OCI-LY7 (cell line): ENCODE data around the gene GTF3C2. TPM values are rescaled to one million over a fixed set of nuclear protein-coding genes. Genes with fewer than 3 reads are reported as not detected.
A peak's percentile ranks its signal among the peaks of the same experiment; 100 is the strongest.

ENCODE experiments used
- BruUV-seq: library from RNA; stranded (reverse); fragments of 400-500 nt; replicated peaks from 2 replicates; lab custom pipeline; 2021; lab: Mats Ljungman, UMichigan
- CTCF ChIA-PET: fragments of 300-600 bp; sonication (Branson Sonifier 250); formaldehyde crosslinking; loops from one replicate; lab custom pipeline; 2022; ENCODE audit warnings: antibody characterized with exemption; ENCODE audit not compliant: unreplicated experiment; lab: Charles Lee
- POLR2A ChIA-PET: fragments of 300-600 bp; sonication (Branson Sonifier 250); formaldehyde crosslinking; loops from one replicate; lab custom pipeline; 2022; ENCODE audit warnings: antibody characterized with exemption; lab: Charles Lee
- DNase-seq: peaks from one replicate; pipeline ENCODE4 v3.0.0-alpha.2; 2015; ENCODE audit warnings: low spot score
- H2AFZ ChIP-seq: fragments of 200-600 bp; sonication (generic), shearing (Covaris generic); 2 replicates; pipeline ENCODE4 v1.6.1; 2014; ENCODE audit warnings: mild to moderate bottlenecking, antibody characterized with exemption, low read length, moderate library complexity
- H3K27ac ChIP-seq: fragments of 200-600 bp; sonication (generic); 2 replicates; pipeline ENCODE4 v1.5.1; 2014; ENCODE audit warnings: mixed run types, low read depth, mild to moderate bottlenecking, moderate library complexity, low read length, inconsistent platforms; ENCODE audit not compliant: poor library complexity, severe bottlenecking
- H3K36me3 ChIP-seq: fragments of 200-600 bp; sonication (generic); 2 replicates; pipeline ENCODE4 v1.6.1; 2014; ENCODE audit warnings: mild to moderate bottlenecking, antibody characterized with exemption, low read length, moderate library complexity, mixed read lengths; ENCODE audit not compliant: insufficient read depth
- H3K4me1 ChIP-seq: fragments of 200-600 bp; sonication (generic); 2 replicates; pipeline ENCODE4 v1.5.1; 2014; ENCODE audit warnings: mild to moderate bottlenecking, low read length; ENCODE audit not compliant: insufficient read depth, poor library complexity, severe bottlenecking
- H3K4me2 ChIP-seq: fragments of 200-600 bp; sonication (generic); 2 replicates; pipeline ENCODE4 v1.6.1; 2014; ENCODE audit warnings: mild to moderate bottlenecking, low read length
- H3K4me3 ChIP-seq: fragments of 200-600 bp; sonication (generic); 2 replicates; pipeline ENCODE4 v1.5.1; 2014; ENCODE audit warnings: mild to moderate bottlenecking, low read depth, low read length; ENCODE audit not compliant: poor library complexity, severe bottlenecking
- H3K79me2 ChIP-seq: fragments of 200-600 bp; sonication (generic); 2 replicates; pipeline ENCODE4 v1.6.1; 2016; ENCODE audit warnings: low read depth, mild to moderate bottlenecking, low read length, moderate library complexity, mixed read lengths; ENCODE audit not compliant: insufficient read depth
- H3K9me2 ChIP-seq: fragments of 200-600 bp; sonication (generic); 2 replicates; pipeline ENCODE4 v1.6.1; 2016; ENCODE audit warnings: mild to moderate bottlenecking, low read length, mixed read lengths; ENCODE audit not compliant: insufficient read depth
- H3K9me3 ChIP-seq: fragments of 200-600 bp; sonication (generic); 2 replicates; pipeline ENCODE4 v1.6.1; 2014; ENCODE audit warnings: mild to moderate bottlenecking, mixed run types, low read length, mixed read lengths
- H4K20me1 ChIP-seq: fragments of 200-600 bp; sonication (generic); 2 replicates; pipeline ENCODE4 v1.6.1; 2014; ENCODE audit warnings: mild to moderate bottlenecking, antibody characterized with exemption, low read length, moderate library complexity, mixed read lengths; ENCODE audit not compliant: insufficient read depth
- EZH2phosphoT487 ChIP-seq: fragments of 200-600 bp; sonication (generic); IDR thresholded peaks from 2 replicates; pipeline ENCODE4 v1.6.1; 2018; ENCODE audit warnings: low read depth, borderline replicate concordance, mild to moderate bottlenecking, mixed run types, antibody characterized with exemption, low read length, moderate library complexity, mixed read lengths
- intact Hi-C: fragments of 100-400 bp; cut with micrococcal nuclease; formaldehyde crosslinking; loops from one replicate; pipeline ENCODE4 v1.10.0; 2022; ENCODE audit not compliant: unreplicated experiment
- total RNA-seq, 2 experiments: library from RNA; depleted of rRNA in 1 of 2; stranded (reverse); fragments of >200 nt in 1 of 2; shearing (Covaris generic) in 1 of 2; gene quantifications; 2 replicates each; pipeline ENCODE4 v1.2.3, GENCODE V29; 2014 to 2022
- TF ChIP-seq, protein P1 (sequence below): fragments of 200-600 bp; sonication (generic); conservative IDR thresholded peaks from 2 replicates; pipeline ENCODE4 v1.5.1; 2014; ENCODE audit warnings: mild to moderate bottlenecking, antibody characterized with exemption, low read length, moderate library complexity, mixed read lengths

The GTF3C2 gene
- total RNA-seq, 2 experiments from 2014 or later = 54.2 to 70.3 TPM

DNA sequence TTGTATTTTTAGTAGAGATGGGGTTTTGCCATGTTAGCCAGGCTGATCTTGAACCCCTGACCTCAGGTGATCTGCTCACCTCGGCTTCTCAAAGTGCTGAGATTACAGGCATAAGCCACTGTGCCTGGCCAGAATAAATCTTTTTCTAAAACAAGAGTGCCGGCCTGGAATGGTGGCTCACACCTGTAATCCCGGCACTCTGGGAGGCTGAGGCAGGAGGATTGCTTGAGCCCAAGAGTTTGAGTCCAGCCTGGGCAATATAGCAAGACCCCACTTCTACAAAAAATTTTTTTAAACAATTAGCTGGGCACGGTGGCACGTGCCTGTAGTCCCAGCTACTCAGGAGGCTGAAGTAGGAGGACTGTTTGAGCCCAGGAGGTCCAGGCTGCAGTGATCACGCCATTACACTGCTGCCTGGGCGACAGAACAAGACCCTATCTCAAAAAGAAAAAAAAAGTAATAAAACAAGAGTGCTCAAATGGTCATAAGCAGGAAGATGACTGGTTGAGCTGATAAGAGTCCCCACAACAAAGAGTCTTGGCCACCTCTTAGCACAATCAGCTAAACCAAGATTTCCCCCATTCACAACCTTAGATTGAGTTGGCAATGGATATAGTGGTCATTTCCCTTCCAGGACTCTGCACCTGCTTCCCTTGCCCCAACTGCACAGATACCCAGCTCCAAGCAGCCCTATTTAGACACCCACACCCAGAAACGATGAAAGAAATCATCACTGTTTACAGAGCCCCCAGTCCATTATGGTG lies 42.5 kb downstream of the GTF3C2 start:
- H3K9me3 ChIP-seq = no peaks in the 10 kb centered on the region
- no peak overlapping the region for H2AFZ ChIP-seq
- TF ChIP-seq, protein P1, sequence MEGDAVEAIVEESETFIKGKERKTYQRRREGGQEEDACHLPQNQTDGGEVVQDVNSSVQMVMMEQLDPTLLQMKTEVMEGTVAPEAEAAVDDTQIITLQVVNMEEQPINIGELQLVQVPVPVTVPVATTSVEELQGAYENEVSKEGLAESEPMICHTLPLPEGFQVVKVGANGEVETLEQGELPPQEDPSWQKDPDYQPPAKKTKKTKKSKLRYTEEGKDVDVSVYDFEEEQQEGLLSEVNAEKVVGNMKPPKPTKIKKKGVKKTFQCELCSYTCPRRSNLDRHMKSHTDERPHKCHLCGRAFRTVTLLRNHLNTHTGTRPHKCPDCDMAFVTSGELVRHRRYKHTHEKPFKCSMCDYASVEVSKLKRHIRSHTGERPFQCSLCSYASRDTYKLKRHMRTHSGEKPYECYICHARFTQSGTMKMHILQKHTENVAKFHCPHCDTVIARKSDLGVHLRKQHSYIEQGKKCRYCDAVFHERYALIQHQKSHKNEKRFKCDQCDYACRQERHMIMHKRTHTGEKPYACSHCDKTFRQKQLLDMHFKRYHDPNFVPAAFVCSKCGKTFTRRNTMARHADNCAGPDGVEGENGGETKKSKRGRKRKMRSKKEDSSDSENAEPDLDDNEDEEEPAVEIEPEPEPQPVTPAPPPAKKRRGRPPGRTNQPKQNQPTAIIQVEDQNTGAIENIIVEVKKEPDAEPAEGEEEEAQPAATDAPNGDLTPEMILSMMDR = no peak
- no peak for TF ChIP-seq EZH2phosphoT487
- H3K9me2 ChIP-seq = no peaks in the 10 kb centered on the region
- no peaks in the 10 kb centered on the region for H3K4me1 ChIP-seq
- no peaks in the 10 kb centered on the region for H4K20me1 ChIP-seq
- POLR2A ChIA-PET = interaction anchor here (0.6 kb wide), 1 partner anchor 32 kb away, joined by 3 read pairs; the partner anchor contains the start of gene TRIM54
- H3K79me2 ChIP-seq = no peaks in the 10 kb centered on the region
- no peak overlapping the region for H3K4me3 ChIP-seq
- peaks cover 6% of the 10 kb centered on the region for H3K36me3 ChIP-seq
- no peak for DNase-seq
- BruUV-seq = no TSS peak
- no peak overlapping the region for H3K4me2 ChIP-seq
- CTCF ChIA-PET = no interaction called here
- intact Hi-C loops = no loop called here
- no peak overlapping the region for H3K27ac ChIP-seq

DNA sequence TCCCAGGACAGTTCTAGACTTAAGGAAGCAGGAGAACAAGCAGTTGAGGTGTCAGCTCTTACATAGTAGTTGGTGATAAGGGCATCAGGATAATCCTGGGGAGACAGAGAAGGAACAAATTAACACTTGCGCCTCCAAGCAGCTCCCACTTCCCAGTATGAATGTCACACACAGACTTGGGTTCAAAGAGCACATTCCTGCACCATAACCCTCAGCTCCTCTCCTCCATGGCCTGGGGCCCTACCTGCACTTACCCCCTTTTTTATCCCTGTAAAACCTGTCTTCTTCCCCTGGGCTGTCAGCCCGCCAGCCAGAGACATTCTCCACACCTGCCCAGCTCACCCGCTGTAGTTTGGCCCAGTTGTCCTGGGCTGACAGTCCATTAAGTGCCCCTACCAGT lies 44.4 kb downstream of the GTF3C2 start:
- Histone ChIP-seq H3K9me3 (no peaks in the 10 kb centered on the region), H3K4me1 (no peaks in the 10 kb centered on the region), H3K9me2 (no peaks in the 10 kb centered on the region), H3K36me3 (peaks cover 6% of the 10 kb centered on the region), H3K27ac (no peak overlapping the region), H3K4me3 (no peak overlapping the region), H3K79me2 (no peaks in the 10 kb centered on the region), H4K20me1 (no peaks in the 10 kb centered on the region), H2AFZ (no peak overlapping the region), H3K4me2 (no peak overlapping the region)
- ChIA-PET POLR2A (no interaction called here), CTCF (no interaction called here)
- BruUV-seq = no TSS peak
- no peak for DNase-seq
- TF ChIP-seq EZH2phosphoT487 = no peak
- TF ChIP-seq, protein P1 = no peak
- intact Hi-C loops = no loop called here

DNA sequence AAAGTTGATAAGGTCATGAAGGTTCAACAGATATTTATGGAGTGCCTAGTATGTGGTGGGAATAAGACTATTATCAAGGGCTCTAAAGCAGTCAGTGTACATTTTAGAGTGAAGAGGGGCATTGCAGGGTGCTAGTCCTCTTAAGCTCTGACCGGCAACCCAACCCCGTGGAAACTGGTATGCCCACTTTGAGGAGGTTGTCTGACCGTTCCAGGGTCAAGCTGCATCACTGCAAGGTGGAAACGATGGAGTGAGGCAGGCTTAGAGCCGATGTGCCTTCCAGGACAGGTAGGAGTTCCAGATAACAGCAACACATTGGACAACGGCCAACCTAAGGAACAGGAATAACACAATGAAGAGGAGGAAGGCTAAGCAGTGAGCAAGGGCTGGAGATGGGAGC lies 46.9 kb downstream of the GTF3C2 start:
- intact Hi-C loops = no loop called here
- no peak for DNase-seq
- Histone ChIP-seq H3K79me2 (no peaks in the 10 kb centered on the region), H3K4me1 (no peaks in the 10 kb centered on the region), H3K9me2 (no peaks in the 10 kb centered on the region), H4K20me1 (no peaks in the 10 kb centered on the region), H3K4me3 (no peak overlapping the region), H3K27ac (no peak overlapping the region), H2AFZ (no peak overlapping the region), H3K9me3 (no peaks in the 10 kb centered on the region), H3K36me3 (peaks cover 6% of the 10 kb centered on the region), H3K4me2 (no peak overlapping the region)
- TF ChIP-seq, protein P1 = no peak
- TF ChIP-seq EZH2phosphoT487 = no peak
- ChIA-PET POLR2A (no interaction called here), CTCF (no interaction called here)
- BruUV-seq = TSS peak; percentile 76
